ENCODE results near the gene EDNRB. TPM values are rescaled to one million over a fixed set of nuclear protein-coding genes. Genes with fewer than 3 reads are reported as not detected.
A peak's percentile ranks its signal among the peaks of the same experiment; 100 is the strongest.

The EDNRB gene
- total and polyA plus RNA-seq, 2 of the 8 experiments (the other 6 are each of a cell fraction or from before 2014, with no cell fraction given), result 15.8 to 73.2 TPM

DNA sequence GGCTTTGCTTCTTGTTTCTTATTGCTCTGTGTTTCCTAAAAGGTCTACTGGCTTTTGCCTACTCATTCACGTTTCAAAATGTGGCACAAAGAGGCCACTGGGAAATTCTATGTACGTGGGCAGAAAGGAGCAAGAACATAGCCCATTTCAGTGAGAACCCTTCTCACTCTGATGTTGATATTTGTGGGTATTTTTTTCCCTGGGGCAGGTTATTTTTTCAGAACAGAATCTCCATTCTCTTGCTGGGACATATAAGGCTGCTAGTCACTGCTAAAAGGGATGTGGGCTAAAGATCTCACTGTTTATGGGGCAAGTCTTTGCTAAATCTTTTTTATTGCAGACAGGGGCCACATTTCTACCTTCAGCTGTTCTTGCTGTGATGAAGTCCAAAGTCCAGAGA lies 27.1 kb downstream of the EDNRB start:
- FAIRE-seq (no peak), DNase-seq (ENCODE audit: low read depth in 1 of 2, low spot score in 2 of 2) (no peak)
- Histone ChIP-seq H3K14ac (ENCODE audit: insufficient read length) (no peak overlapping the region), H2BK20ac (ENCODE audit: low read length) (no peak overlapping the region), H4K5ac (ENCODE audit: insufficient read length, low read depth, low read length) (no peak overlapping the region), H2BK12ac (ENCODE audit: low read depth, low read length) (no peak overlapping the region), H3K79me1 (ENCODE audit: low read depth, low read length) (no peaks in the 10 kb centered on the region), H2BK5ac (ENCODE audit: low read depth, low read length) (no peak overlapping the region), H3K23ac (ENCODE audit: insufficient read length) (no peak overlapping the region), H3K79me2 (ENCODE audit: control insufficient read depth in 1 of 2, insufficient read depth in 2 of 2, low read length in 2 of 2) (no peaks in the 10 kb centered on the region), H3K9ac (replicated peaks in 1 of 4; ENCODE audit: extremely low read depth in 1 of 4, low read depth in 3 of 4, low read length in 3 of 4) (no peak overlapping the region), H4K20me1 (replicated peaks in 1 of 2; ENCODE audit: control insufficient read depth in 1 of 2, insufficient read depth in 2 of 2, low read length in 2 of 2) (no peaks in the 10 kb centered on the region), H3K18ac (ENCODE audit: extremely low read depth, low read length) (no peak overlapping the region), H2AFZ (ENCODE audit: low read length) (no peak overlapping the region), H2AK5ac (ENCODE audit: low read depth, low read length) (no peak overlapping the region), H3K23me2 (ENCODE audit: low read depth, low read length) (no peaks in the 10 kb centered on the region), H3K4me2 (ENCODE audit: insufficient read depth in 1 of 2, low read depth in 2 of 2, low read length in 2 of 2) (no peak overlapping the region), H2BK120ac (replicated peaks; ENCODE audit: low read depth, low read length) (peak overlapping the region; percentile 29), H3K27ac (ENCODE audit: low read depth, low read length) (no peak overlapping the region), H3K56ac (replicated peaks; ENCODE audit: insufficient read length, low read depth, low read length) (no peak overlapping the region), H4K8ac (ENCODE audit: extremely low read depth, insufficient read depth, low read length) (no peak overlapping the region), H3K4me3 (ENCODE audit: extremely low read depth in 1 of 4, insufficient read depth in 2 of 4, low read depth in 3 of 4, low read length in 4 of 4) (no peak overlapping the region), H3K9me3 (ENCODE audit: insufficient read depth in 2 of 2, low read depth in 1 of 2, low read length in 1 of 2) (no peaks in the 10 kb centered on the region), H4K91ac (replicated peaks; ENCODE audit: insufficient read length, low read length) (no peak overlapping the region), H2BK15ac (ENCODE audit: low read length) (no peak overlapping the region), H3K36me3 (ENCODE audit: control insufficient read depth in 2 of 4, insufficient read depth in 4 of 4, low read length in 3 of 4) (no peaks in the 10 kb centered on the region), H3K4ac (replicated peaks; ENCODE audit: insufficient read length, low read depth, low read length) (no peak overlapping the region), H3K27me3 (replicated peaks in 1 of 4; ENCODE audit: control insufficient read depth in 3 of 4, extremely low read depth in 1 of 4, insufficient read depth in 3 of 4, low read length in 3 of 4) (no peaks in the 10 kb centered on the region), H3K4me1 (replicated peaks in 1 of 4; ENCODE audit: control insufficient read depth in 3 of 4, insufficient read depth in 4 of 4, low read length in 3 of 4) (no peaks in the 10 kb centered on the region; a peak in 1 of 7 replicates)
- CTCF ChIA-PET (ENCODE audit: partially characterized antibody), result interaction anchor here (0.7 kb wide), 1 partner anchor 1097 kb away, joined by 3 read pairs; no protein-coding TSS in a partner anchor
- POLR2A ChIA-PET (ENCODE audit: partially characterized antibody), result no interaction called here
- WGBS, 2 experiments (ENCODE audit: extremely low coverage in 1 of 2, insufficient coverage in 1 of 2, insufficient read length in 1 of 2, insufficient replicate concordance in 2 of 2, low coverage in 1 of 2, low lambda C conversion rate in 2 of 2, missing lambda C conversion rate in 1 of 2), result 91% methylated on average over 2 of the region's 2 CpGs; no CpG with 5 or more reads in 1 of the 2 experiments
- TF ChIP-seq NRF1 (IDR thresholded peaks at IDR 0.05; ENCODE audit: low read depth, low read length) (no peak), YY1 (IDR thresholded peaks at IDR 0.05; ENCODE audit: low read depth, low read length) (no peak), SP1 (IDR thresholded peaks at IDR 0.05; ENCODE audit: low read depth, low read length) (no peak), ZNF274 (IDR thresholded peaks at IDR 0.05; ENCODE audit: borderline replicate concordance, extremely low read depth, low read length) (no peak), POLR2A (IDR thresholded peaks at IDR 0.05; ENCODE audit: control extremely low read depth in 1 of 2, low read depth in 2 of 2, low read length in 2 of 2) (no peak), TCF12 (IDR thresholded peaks at IDR 0.05; ENCODE audit: low read depth, low read length) (no peak), EZH2 (IDR thresholded peaks at IDR 0.05; ENCODE audit: low read depth, low read length, severe bottlenecking) (no peak), TEAD4 (IDR thresholded peaks at IDR 0.05; ENCODE audit: low read depth, low read length) (no peak), CTBP2 (IDR thresholded peaks at IDR 0.05; ENCODE audit: borderline replicate concordance, insufficient read depth, insufficient read length, low read length) (no peak), MAFK (IDR thresholded peaks at IDR 0.05; ENCODE audit: low read depth, low read length) (no peak), RXRA (IDR thresholded peaks at IDR 0.05; ENCODE audit: insufficient read depth, low read depth, low read length) (no peak), SIN3A (conservative IDR thresholded peaks at IDR 0.05 in 1 of 2, IDR thresholded peaks at IDR 0.05 in 1 of 2; ENCODE audit: low read depth in 1 of 2, low read length in 2 of 2) (no peak), RBBP5 (IDR thresholded peaks at IDR 0.05; ENCODE audit: borderline replicate concordance, low read depth, low read length) (no peak), BRCA1 (IDR thresholded peaks at IDR 0.05; ENCODE audit: low read depth, low read length) (no peak)
- TF ChIP-seq, protein P1, sequence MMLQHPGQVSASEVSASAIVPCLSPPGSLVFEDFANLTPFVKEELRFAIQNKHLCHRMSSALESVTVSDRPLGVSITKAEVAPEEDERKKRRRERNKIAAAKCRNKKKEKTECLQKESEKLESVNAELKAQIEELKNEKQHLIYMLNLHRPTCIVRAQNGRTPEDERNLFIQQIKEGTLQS (IDR thresholded peaks at IDR 0.05; ENCODE audit: insufficient read depth, low read depth, low read length), result no peak

Measured in H1 (cell line).